ENCODE results near the gene FGFR4. TPM values are rescaled to one million over a fixed set of nuclear protein-coding genes. Genes with fewer than 3 reads are reported as not detected.

Gene FGFR4
- polyA plus RNA-seq, 1 donor = 97.0 TPM

DNA sequence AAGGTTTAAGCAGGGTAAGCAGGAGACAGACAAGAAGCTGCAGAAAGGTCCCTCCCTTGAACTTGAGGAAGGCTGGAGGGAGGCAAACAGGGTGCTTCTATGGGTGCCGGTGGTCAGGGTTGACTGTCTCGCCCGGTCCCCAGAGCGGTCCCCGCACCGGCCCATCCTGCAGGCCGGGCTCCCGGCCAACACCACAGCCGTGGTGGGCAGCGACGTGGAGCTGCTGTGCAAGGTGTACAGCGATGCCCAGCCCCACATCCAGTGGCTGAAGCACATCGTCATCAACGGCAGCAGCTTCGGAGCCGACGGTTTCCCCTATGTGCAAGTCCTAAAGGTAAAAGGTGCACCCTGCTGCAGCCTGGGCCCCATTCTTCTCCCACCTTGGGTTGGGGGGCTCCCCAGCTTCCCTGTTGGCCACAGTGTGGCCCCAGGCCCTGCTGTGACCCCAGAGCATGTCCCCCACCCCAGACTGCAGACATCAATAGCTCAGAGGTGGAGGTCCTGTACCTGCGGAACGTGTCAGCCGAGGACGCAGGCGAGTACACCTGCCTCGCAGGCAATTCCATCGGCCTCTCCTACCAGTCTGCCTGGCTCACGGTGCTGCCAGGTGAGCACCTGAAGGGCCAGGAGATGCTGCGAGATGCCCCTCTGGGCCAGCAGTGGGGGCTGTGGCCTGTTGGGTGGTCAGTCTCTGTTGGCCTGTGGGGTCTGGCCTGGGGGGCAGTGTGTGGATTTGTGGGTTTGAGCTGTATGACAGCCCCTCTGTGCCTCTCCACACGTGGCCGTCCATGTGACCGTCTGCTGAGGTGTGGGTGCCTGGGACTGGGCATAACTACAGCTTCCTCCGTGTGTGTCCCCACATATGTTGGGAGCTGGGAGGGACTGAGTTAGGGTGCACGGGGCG is 5.7 kb downstream of the FGFR4 start:
- H3K4me1 ChIP-seq (ENCODE audit: control insufficient read depth, insufficient read depth, low read length) = peaks cover 71% of the 10 kb centered on the region
- no peaks in the 10 kb centered on the region for H3K27me3 ChIP-seq (ENCODE audit: control insufficient read depth, insufficient read depth, low read length)
- peaks cover 5% of the 10 kb centered on the region for H3K9me3 ChIP-seq (ENCODE audit: control insufficient read depth, low read depth, low read length)
- DNase-seq = no peak
- peaks cover 79% of the 10 kb centered on the region for H3K36me3 ChIP-seq (ENCODE audit: control insufficient read depth, insufficient read depth, low read length)
- no CpG with 5 or more reads among the region's 32 CpGs for WGBS (ENCODE audit: insufficient coverage, low lambda C conversion rate)
- no peak overlapping the region for H3K4me3 ChIP-seq (ENCODE audit: low read length)
- H3K27ac ChIP-seq (ENCODE audit: low read length) = no peak overlapping the region

DNA sequence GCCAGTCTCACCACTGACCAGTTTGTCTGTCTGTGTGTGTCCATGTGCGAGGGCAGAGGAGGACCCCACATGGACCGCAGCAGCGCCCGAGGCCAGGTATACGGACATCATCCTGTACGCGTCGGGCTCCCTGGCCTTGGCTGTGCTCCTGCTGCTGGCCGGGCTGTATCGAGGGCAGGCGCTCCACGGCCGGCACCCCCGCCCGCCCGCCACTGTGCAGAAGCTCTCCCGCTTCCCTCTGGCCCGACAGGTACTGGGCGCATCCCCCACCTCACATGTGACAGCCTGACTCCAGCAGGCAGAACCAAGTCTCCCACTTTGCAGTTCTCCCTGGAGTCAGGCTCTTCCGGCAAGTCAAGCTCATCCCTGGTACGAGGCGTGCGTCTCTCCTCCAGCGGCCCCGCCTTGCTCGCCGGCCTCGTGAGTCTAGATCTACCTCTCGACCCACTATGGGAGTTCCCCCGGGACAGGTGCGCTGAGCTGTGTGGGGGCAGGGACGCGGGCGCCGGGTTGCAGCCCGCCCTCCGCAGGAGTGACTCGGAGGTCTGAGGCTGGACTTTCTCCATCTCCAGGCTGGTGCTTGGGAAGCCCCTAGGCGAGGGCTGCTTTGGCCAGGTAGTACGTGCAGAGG is 6.5 kb downstream of the FGFR4 start:
- no CpG with 5 or more reads among the region's 40 CpGs for WGBS (ENCODE audit: insufficient coverage, low lambda C conversion rate)
- peaks cover 78% of the 10 kb centered on the region for H3K4me1 ChIP-seq (ENCODE audit: control insufficient read depth, insufficient read depth, low read length)

DNA sequence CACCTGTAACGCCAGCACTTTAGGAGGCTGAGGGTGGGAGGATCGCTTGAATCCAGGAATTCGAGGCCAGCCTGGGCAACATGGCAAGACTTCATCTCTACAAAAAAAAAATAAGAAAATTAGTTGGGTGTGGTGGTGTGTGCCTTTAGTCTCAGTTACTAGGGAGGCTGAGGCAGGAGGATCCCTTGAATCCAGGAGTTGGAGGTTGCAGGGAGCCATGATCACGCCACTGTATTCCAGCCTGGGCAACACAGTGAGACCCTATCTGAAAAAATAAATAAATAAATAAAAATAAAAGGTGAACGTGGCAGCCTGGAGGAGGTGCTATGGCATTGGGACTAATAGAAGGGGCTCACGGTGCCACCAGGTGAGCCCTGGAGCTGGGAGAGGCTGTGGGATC is 7.1 kb downstream of the FGFR4 start:
- Histone ChIP-seq H3K27ac (ENCODE audit: low read length) (peak overlapping the region; percentile 55), H3K4me3 (ENCODE audit: low read length) (no peak overlapping the region), H3K27me3 (ENCODE audit: control insufficient read depth, insufficient read depth, low read length) (no peaks in the 10 kb centered on the region), H3K4me1 (ENCODE audit: control insufficient read depth, insufficient read depth, low read length) (peaks cover 78% of the 10 kb centered on the region), H3K9me3 (ENCODE audit: control insufficient read depth, low read depth, low read length) (peaks cover 5% of the 10 kb centered on the region), H3K36me3 (ENCODE audit: control insufficient read depth, insufficient read depth, low read length) (peaks cover 87% of the 10 kb centered on the region)
- 100% methylated on average over 1 of the region's 6 CpGs for WGBS (ENCODE audit: insufficient coverage, low lambda C conversion rate)
- DNase-seq = no peak

More for the DNA sequence above, 6.5 kb downstream of the FGFR4 start:
- Histone ChIP-seq H3K4me3 (ENCODE audit: low read length) (no peak overlapping the region), H3K27ac (ENCODE audit: low read length) (no peak overlapping the region), H3K27me3 (ENCODE audit: control insufficient read depth, insufficient read depth, low read length) (no peaks in the 10 kb centered on the region), H3K9me3 (ENCODE audit: control insufficient read depth, low read depth, low read length) (peaks cover 5% of the 10 kb centered on the region), H3K36me3 (ENCODE audit: control insufficient read depth, insufficient read depth, low read length) (peaks cover 87% of the 10 kb centered on the region)
- no peak for DNase-seq

DNA sequence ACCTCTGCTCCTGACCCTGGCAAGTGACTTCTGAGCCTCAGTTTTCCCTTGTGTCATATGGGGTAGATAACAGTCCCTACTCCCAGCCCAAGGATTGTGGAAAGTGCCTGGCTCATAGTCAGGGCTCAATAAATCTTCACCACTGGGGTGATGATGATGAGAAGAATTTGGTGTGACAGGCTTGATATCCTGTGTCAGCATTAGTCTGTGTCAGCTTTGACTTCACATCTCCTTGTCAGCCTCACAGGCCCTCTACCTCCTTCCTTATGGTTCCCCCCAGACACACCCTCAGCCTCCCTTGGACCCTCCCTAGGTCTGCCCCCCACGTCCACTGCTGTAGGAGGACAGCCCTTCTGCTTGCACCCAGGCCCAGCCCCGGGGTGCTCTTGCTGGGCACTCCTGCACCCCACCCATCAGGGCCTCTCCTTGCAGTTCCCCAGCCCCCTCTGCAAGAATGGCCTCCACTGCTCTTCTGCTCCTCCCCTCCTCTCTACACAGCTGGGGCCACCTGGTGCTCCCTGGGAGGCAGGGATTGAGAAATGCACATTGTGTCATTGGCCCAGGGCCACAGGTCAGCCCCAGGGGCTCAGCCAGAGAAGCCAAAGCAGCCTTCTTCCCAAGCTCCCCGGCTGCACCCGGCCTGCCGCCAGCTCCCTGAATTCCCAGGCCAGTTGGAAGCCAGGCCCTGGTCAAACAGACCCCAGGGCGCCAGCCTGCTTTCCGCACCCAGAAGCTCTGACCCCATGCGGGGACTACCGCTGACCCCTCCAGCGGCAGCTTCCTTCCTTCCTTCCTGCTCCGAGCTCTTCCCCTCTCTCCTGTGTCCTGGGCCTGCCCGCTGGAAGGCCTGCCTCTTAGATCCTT is 7.7 kb downstream of the FGFR4 start:
- peaks cover 85% of the 10 kb centered on the region for H3K36me3 ChIP-seq (ENCODE audit: control insufficient read depth, insufficient read depth, low read length)
- peaks cover 5% of the 10 kb centered on the region for H3K9me3 ChIP-seq (ENCODE audit: control insufficient read depth, low read depth, low read length)
- H3K27ac ChIP-seq (ENCODE audit: low read length) = peak overlapping the region; percentile 55
- WGBS (ENCODE audit: insufficient coverage, low lambda C conversion rate) = no CpG with 5 or more reads among the region's 12 CpGs
- peak; percentile 77 to 81 for DNase-seq
- peaks cover 78% of the 10 kb centered on the region for H3K4me1 ChIP-seq (ENCODE audit: control insufficient read depth, insufficient read depth, low read length)
- H3K4me3 ChIP-seq (ENCODE audit: low read length) = no peak overlapping the region
- H3K27me3 ChIP-seq (ENCODE audit: control insufficient read depth, insufficient read depth, low read length) = no peaks in the 10 kb centered on the region

DNA sequence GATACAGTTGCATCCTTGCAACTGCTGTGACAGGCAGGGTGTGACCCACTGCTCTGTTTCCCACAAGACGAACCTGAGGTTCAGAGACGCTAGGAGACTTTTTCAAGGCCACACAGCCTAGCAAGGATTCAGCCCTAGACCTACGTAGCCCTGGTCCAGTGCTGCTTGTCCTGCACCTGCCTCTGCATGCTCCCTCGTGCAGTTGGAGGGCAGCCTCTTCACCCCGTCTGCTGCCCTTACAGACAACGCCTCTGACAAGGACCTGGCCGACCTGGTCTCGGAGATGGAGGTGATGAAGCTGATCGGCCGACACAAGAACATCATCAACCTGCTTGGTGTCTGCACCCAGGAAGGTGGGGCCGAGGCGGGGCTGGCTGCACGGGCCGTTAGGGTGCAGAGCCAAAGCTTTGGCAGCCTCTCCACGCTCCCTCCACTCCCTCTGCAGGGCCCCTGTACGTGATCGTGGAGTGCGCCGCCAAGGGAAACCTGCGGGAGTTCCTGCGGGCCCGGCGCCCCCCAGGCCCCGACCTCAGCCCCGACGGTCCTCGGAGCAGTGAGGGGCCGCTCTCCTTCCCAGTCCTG is 8.5 kb downstream of the FGFR4 start:
- H3K4me1 ChIP-seq (ENCODE audit: control insufficient read depth, insufficient read depth, low read length) = peaks cover 76% of the 10 kb centered on the region
- H3K27ac ChIP-seq (ENCODE audit: low read length) = peak overlapping the region; percentile 38
- no peak for DNase-seq
- no peaks in the 10 kb centered on the region for H3K27me3 ChIP-seq (ENCODE audit: control insufficient read depth, insufficient read depth, low read length)
- peaks cover 78% of the 10 kb centered on the region for H3K36me3 ChIP-seq (ENCODE audit: control insufficient read depth, insufficient read depth, low read length)
- H3K9me3 ChIP-seq (ENCODE audit: control insufficient read depth, low read depth, low read length) = peaks cover 5% of the 10 kb centered on the region
- no peak overlapping the region for H3K4me3 ChIP-seq (ENCODE audit: low read length)
- no CpG with 5 or more reads among the region's 28 CpGs for WGBS (ENCODE audit: insufficient coverage, low lambda C conversion rate)

DNA sequence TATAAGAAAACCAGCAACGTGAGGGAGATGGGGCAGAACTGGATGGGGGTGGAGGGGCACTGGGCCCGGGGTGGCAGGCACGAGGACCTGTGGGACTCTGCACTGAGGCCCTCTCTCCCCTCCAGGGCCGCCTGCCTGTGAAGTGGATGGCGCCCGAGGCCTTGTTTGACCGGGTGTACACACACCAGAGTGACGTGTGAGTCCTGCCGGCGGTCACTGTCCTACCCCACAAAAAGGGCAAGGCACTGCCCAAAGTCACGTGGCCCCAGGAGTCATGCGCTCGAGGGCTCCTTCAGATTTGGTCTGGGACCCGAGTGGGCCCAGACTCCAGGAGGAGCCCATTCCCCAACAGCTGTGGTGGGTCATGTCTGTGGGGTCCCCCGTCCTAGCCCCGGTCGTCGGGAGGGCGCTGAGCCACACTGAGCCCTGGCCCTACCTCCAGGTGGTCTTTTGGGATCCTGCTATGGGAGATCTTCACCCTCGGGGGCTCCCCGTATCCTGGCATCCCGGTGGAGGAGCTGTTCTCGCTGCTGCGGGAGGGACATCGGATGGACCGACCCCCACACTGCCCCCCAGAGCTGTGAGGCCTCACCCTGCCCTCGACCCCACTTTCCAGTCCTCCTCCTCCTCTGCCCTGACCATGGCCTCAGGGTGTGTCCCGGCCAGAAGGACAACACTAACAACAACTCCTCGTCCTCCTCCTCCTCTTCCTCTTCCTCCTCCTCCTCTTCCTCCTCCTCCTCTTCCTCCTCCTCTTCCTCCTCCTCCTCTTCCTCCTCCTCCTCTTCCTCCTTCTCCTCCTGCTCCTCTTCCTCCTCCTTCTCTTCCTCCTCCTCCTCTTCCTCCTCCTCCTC is 9.7 kb downstream of the FGFR4 start:
- WGBS (ENCODE audit: insufficient coverage, low lambda C conversion rate) = no CpG with 5 or more reads among the region's 29 CpGs
- Histone ChIP-seq H3K27me3 (ENCODE audit: control insufficient read depth, insufficient read depth, low read length) (no peaks in the 10 kb centered on the region), H3K36me3 (ENCODE audit: control insufficient read depth, insufficient read depth, low read length) (peaks cover 66% of the 10 kb centered on the region), H3K4me3 (ENCODE audit: low read length) (no peak overlapping the region), H3K4me1 (ENCODE audit: control insufficient read depth, insufficient read depth, low read length) (peaks cover 63% of the 10 kb centered on the region), H3K9me3 (ENCODE audit: control insufficient read depth, low read depth, low read length) (peaks cover 5% of the 10 kb centered on the region), H3K27ac (ENCODE audit: low read length) (peak overlapping the region; percentile 38)
- DNase-seq = peak in 1 of 2 donors; percentile 64

DNA sequence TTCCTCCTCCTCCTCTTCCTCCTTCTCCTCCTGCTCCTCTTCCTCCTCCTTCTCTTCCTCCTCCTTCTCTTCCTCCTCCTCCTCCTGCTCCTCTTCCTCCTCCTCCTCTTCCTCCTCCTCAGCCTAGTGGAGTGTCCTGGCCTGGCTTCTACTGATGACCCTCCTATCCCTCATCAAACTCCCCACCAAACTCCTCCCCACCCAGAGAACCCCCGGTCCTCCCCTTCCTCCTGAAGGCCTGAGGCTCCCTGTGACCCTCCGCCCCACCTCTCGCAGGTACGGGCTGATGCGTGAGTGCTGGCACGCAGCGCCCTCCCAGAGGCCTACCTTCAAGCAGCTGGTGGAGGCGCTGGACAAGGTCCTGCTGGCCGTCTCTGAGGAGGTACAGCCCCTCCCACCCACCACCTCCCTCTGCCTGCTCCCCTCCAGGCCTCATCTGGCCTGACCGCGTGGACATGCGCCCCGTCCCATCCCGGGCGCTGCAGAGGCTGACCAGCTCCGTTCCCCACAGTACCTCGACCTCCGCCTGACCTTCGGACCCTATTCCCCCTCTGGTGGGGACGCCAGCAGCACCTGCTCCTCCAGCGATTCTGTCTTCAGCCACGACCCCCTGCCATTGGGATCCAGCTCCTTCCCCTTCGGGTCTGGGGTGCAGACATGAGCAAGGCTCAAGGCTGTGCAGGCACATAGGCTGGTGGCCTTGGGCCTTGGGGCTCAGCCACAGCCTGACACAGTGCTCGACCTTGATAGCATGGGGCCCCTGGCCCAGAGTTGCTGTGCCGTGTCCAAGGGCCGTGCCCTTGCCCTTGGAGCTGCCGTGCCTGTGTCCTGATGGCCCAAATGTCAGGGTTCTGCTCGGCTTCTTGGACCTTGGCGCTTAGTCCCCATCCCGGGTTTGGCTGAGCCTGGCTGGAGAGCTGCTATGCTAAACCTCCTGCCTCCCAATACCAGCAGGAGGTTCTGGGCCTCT is 10.6 kb downstream of the FGFR4 start:
- Histone ChIP-seq H3K4me3 (ENCODE audit: low read length) (no peak overlapping the region), H3K36me3 (ENCODE audit: control insufficient read depth, insufficient read depth, low read length) (peaks cover 57% of the 10 kb centered on the region), H3K4me1 (ENCODE audit: control insufficient read depth, insufficient read depth, low read length) (peaks cover 59% of the 10 kb centered on the region), H3K9me3 (ENCODE audit: control insufficient read depth, low read depth, low read length) (peaks cover 5% of the 10 kb centered on the region), H3K27me3 (ENCODE audit: control insufficient read depth, insufficient read depth, low read length) (no peaks in the 10 kb centered on the region), H3K27ac (ENCODE audit: low read length) (no peak overlapping the region)
- no peak for DNase-seq
- WGBS (ENCODE audit: insufficient coverage, low lambda C conversion rate) = no CpG with 5 or more reads among the region's 30 CpGs

DNA sequence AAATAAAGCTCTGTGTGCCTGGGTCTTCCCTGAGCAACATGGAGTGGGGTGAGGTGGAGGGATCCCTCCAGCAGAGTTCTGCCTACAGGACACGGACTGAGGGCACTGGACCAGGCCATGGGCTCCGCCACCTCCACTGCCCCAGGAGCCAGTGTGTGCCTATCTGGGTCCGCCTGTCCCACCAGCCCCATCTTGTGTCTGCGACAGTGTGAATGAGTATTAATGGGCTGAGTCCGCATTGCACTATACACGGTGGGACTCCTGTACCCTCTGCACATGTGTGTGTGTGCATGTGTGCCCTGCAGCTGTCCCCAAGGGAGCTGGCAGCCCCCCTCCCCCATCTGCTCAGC is 11.4 kb downstream of the FGFR4 start:
- Histone ChIP-seq H3K9me3 (ENCODE audit: control insufficient read depth, low read depth, low read length) (peaks cover 5% of the 10 kb centered on the region), H3K4me3 (ENCODE audit: low read length) (no peak overlapping the region), H3K27me3 (ENCODE audit: control insufficient read depth, insufficient read depth, low read length) (no peaks in the 10 kb centered on the region), H3K4me1 (ENCODE audit: control insufficient read depth, insufficient read depth, low read length) (peaks cover 59% of the 10 kb centered on the region), H3K36me3 (ENCODE audit: control insufficient read depth, insufficient read depth, low read length) (peaks cover 49% of the 10 kb centered on the region), H3K27ac (ENCODE audit: low read length) (peak overlapping the region; percentile 64)
- no CpG with 5 or more reads among the region's 6 CpGs for WGBS (ENCODE audit: insufficient coverage, low lambda C conversion rate)
- DNase-seq = no peak

Data from large intestine (tissue), 3 donors.